Suprapubic skin (tissue), 4 donors: ENCODE measurements around the gene MSANTD3. TPM values are rescaled to one million over a fixed set of nuclear protein-coding genes. Genes with fewer than 3 reads are reported as not detected.

Experiments
- DNase-seq, 2 donors: peaks; one replicate each; pipeline ENCODE4 v3.0.0-alpha.2; 2019; ENCODE audit warnings: low spot score in 2 of 2
- H3K27ac ChIP-seq: fragments of 200-600 bp; sonication (generic); one replicate; pipeline ENCODE4 v1.5.1; 2019
- H3K27me3 ChIP-seq: fragments of 200-600 bp; sonication (generic); one replicate; pipeline ENCODE4 v1.5.1; 2019
- H3K36me3 ChIP-seq: fragments of 200-600 bp; sonication (generic); one replicate; pipeline ENCODE4 v1.5.1; 2019
- H3K4me1 ChIP-seq: fragments of 200-600 bp; sonication (generic); one replicate; pipeline ENCODE4 v1.5.1; 2019
- H3K4me3 ChIP-seq: fragments of 200-600 bp; sonication (generic); one replicate; pipeline ENCODE4 v1.5.1; 2019; ENCODE audit warnings: mild to moderate bottlenecking
- H3K9me3 ChIP-seq: fragments of 200-600 bp; sonication (generic); one replicate; pipeline ENCODE4 v1.5.1; 2019
- CTCF ChIP-seq, 2 donors: fragments of 200-600 bp in 1 of 2; fragments of 450-650 bp in 1 of 2; sonication (generic) in 1 of 2; IDR thresholded peaks; one replicate each; pipeline ENCODE4 v1.5.1; 2016 to 2019; ENCODE audit warnings: antibody characterized with exemption in 2 of 2, mild to moderate bottlenecking in 1 of 2, moderate library complexity in 1 of 2
- EP300 ChIP-seq: sonication (generic); formaldehyde crosslinking; IDR thresholded peaks from one replicate; pipeline ENCODE4 v1.6.1; 2017; ENCODE audit warnings: antibody characterized with exemption
- POLR2A ChIP-seq, 2 donors: fragments of 450-650 bp; IDR thresholded peaks; one replicate each; pipeline ENCODE4 v1.6.1; 2017; ENCODE audit warnings: antibody characterized with exemption in 2 of 2, mild to moderate bottlenecking in 2 of 2, moderate library complexity in 2 of 2
- POLR2AphosphoS5 ChIP-seq, 3 donors: sonication (generic); formaldehyde crosslinking; IDR thresholded peaks; one replicate each; pipeline ENCODE4 v1.6.1; 2017; ENCODE audit warnings: antibody characterized with exemption in 3 of 3
- WGBS: methylation state at CpG from one replicate; pipeline ENCODE4 v1.1.5; 2018; 5-methylcytosine and 5-hydroxymethylcytosine counted together
- total RNA-seq, 4 donors: library from RNA; depleted of rRNA; stranded (reverse); fragments of >200 nt; gene quantifications; one replicate each; pipeline ENCODE4 v1.1.0, GENCODE V29; 2016

Gene MSANTD3
- total RNA-seq, 4 donors from 2014 or later: 10.0 to 14.5 (median 12.2) TPM

DNA sequence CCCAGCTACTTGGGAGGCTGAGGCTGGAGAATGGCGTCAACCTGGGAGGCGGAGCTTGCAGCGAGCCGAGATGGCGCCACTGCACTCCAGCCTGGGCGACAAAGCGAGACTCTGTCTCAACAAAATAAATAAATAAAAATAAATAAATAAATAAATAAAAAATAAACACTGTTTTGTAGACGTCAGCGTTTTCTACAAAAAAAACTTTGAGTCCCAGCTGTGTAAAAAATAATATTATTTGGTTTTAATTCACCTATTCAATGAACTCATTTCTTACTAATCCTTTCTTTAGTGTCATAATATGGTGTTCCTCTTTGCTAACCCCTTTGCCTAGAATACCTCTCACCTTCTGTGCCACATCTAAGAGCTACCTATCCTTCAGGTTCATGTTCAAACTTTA, 30.2 kb upstream of the MSANTD3 start:
- TF ChIP-seq POLR2A (IDR thresholded peaks at IDR 0.05) (no peak), CTCF (IDR thresholded peaks at IDR 0.05) (no peak), POLR2AphosphoS5 (IDR thresholded peaks at IDR 0.05) (no peak), EP300 (no peak)
- H3K4me3 ChIP-seq: no peak overlapping the region
- 95% methylated on average over 9 of the region's 9 CpGs for WGBS
- no peak overlapping the region for H3K27ac ChIP-seq
- no peak for DNase-seq
- H3K27me3 ChIP-seq: no peaks in the 10 kb centered on the region
- H3K36me3 ChIP-seq: no peaks in the 10 kb centered on the region
- no peaks in the 10 kb centered on the region for H3K4me1 ChIP-seq
- H3K9me3 ChIP-seq: no peaks in the 10 kb centered on the region

DNA sequence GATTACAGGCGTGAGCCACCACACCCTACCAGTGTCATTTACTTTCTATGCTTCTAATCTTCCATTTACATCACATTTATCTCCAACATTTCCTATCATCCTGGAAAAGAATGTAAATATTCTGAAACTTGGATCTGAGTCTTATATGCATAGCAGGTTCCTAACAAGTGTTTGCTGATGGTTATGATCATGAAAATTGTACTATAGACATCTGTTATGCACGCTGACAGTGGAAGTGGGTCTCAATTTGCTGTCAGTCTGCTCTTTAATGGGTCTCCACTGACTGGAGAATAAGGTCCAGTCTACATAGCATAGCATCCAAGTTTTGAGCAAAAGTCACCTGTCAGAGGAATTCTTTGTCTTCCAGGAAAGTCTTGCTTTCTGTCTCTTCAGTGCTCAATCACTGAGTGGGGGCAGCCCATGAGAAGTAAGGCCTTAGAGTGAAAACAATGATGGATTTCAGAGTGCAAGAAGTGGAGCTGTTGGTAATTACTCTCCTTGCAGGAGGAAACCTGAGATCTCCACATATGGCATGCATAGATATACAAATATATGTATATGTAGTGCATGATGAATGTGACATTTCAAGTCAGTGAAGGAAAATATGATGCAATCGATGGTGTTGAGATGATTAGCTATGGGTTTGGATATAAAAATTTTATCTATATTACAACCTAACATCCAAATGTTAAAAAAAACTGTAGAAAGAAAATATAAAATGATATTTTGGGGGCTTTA, 29.2 kb upstream of the MSANTD3 start:
- WGBS: 66% methylated on average over 3 of the region's 3 CpGs
- H3K4me1 ChIP-seq: no peaks in the 10 kb centered on the region
- H3K27ac ChIP-seq: no peak overlapping the region
- H3K36me3 ChIP-seq: no peaks in the 10 kb centered on the region
- no peak overlapping the region for H3K4me3 ChIP-seq
- TF ChIP-seq CTCF (IDR thresholded peaks at IDR 0.05): no peak
- TF ChIP-seq EP300: no peak
- TF ChIP-seq POLR2A (IDR thresholded peaks at IDR 0.05): no peak
- TF ChIP-seq POLR2AphosphoS5 (IDR thresholded peaks at IDR 0.05): no peak
- H3K9me3 ChIP-seq: no peaks in the 10 kb centered on the region
- DNase-seq: no peak
- H3K27me3 ChIP-seq: no peaks in the 10 kb centered on the region

GRCh38 chr9:100401042-100401441, 25.9 kb upstream of the MSANTD3 start:
- Histone ChIP-seq H3K27ac (no peak overlapping the region), H3K4me1 (no peaks in the 10 kb centered on the region), H3K9me3 (no peaks in the 10 kb centered on the region), H3K4me3 (no peak overlapping the region), H3K27me3 (peaks cover 2% of the 10 kb centered on the region), H3K36me3 (no peaks in the 10 kb centered on the region)
- WGBS: 71% methylated on average over 1 of the region's 1 CpG
- TF ChIP-seq POLR2AphosphoS5 (IDR thresholded peaks at IDR 0.05) (no peak), POLR2A (IDR thresholded peaks at IDR 0.05) (no peak), EP300 (no peak), CTCF (IDR thresholded peaks at IDR 0.05) (no peak)
- no peak for DNase-seq

- no peak for TF ChIP-seq POLR2A (IDR thresholded peaks at IDR 0.05)
- TF ChIP-seq POLR2AphosphoS5 (IDR thresholded peaks at IDR 0.05): no peak
- no peak for TF ChIP-seq EP300
- TF ChIP-seq CTCF (IDR thresholded peaks at IDR 0.05): no peak
- DNase-seq: no peak
- Histone ChIP-seq H3K4me1 (peaks cover 10% of the 10 kb centered on the region), H3K27ac (no peak overlapping the region), H3K9me3 (no peaks in the 10 kb centered on the region), H3K36me3 (no peaks in the 10 kb centered on the region), H3K27me3 (peaks cover 3% of the 10 kb centered on the region), H3K4me3 (no peak overlapping the region)
- WGBS: 100% methylated on average over 1 of the region's 1 CpG
These were observed 20.0 kb upstream of the MSANTD3 start for GRCh38 chr9:100406962-100407361.

GRCh38 chr9:100408546-100409175, 18.3 kb upstream of the MSANTD3 start:
- Histone ChIP-seq H3K36me3 (no peaks in the 10 kb centered on the region), H3K27ac (no peak overlapping the region), H3K4me1 (peaks cover 12% of the 10 kb centered on the region), H3K4me3 (no peak overlapping the region), H3K9me3 (no peaks in the 10 kb centered on the region), H3K27me3 (peaks cover 3% of the 10 kb centered on the region)
- DNase-seq: no peak
- WGBS: 51% methylated on average over 5 of the region's 5 CpGs
- TF ChIP-seq EP300 (no peak), POLR2A (IDR thresholded peaks at IDR 0.05) (no peak), CTCF (IDR thresholded peaks at IDR 0.05) (no peak), POLR2AphosphoS5 (IDR thresholded peaks at IDR 0.05) (no peak)
